Heart left ventricle (tissue), 16 donors: ENCODE data around the gene AP1M2. TPM values are rescaled to one million over a fixed set of nuclear protein-coding genes. Genes with fewer than 3 reads are reported as not detected.
A peak's percentile ranks its signal among the peaks of the same experiment; 100 is the strongest.

Source experiments
- ATAC-seq, 4 donors: fragments of 200-7000 bp; cut with Tn5 transposase; one replicate each; pipeline ENCODE4 v1.9.1; 2020 to 2022; ENCODE audit warnings: moderate library complexity in 4 of 4, mild to moderate bottlenecking in 3 of 4, moderate number of reproducible peaks in 1 of 4
- DNase-seq, 5 donors: peaks; one replicate each; pipeline ENCODE4 v3.0.0-alpha.2; 2020
- H3K27ac ChIP-seq, 12 donors: fragments of 200-600 bp; sonication (generic) in 4 of 12; one replicate each; pipeline versions ENCODE4 v1.5.0 to v1.8.0; 2016 to 2022; ENCODE audit warnings: mild to moderate bottlenecking in 2 of 12
- H3K27me3 ChIP-seq, 9 donors: fragments of 200-600 bp; sonication (generic) in 2 of 9; one replicate each; pipeline versions ENCODE4 v1.5.1 to v1.8.0; 2016 to 2022; ENCODE audit warnings: mild to moderate bottlenecking in 3 of 9
- H3K36me3 ChIP-seq, 9 donors: fragments of 200-600 bp; sonication (generic) in 2 of 9; one replicate each; pipeline versions ENCODE4 v1.5.0 to v1.8.0; 2018 to 2022; ENCODE audit warnings: mild to moderate bottlenecking in 2 of 9
- H3K4me1 ChIP-seq, 12 donors: fragments of 200-600 bp; sonication (generic) in 4 of 12; one replicate each; pipeline versions ENCODE4 v1.5.0 to v1.8.0; 2016 to 2022; ENCODE audit warnings: mild to moderate bottlenecking in 3 of 12
- H3K4me3 ChIP-seq, 12 donors: fragments of 200-600 bp; sonication (generic) in 4 of 12; one replicate each; pipeline versions ENCODE4 v1.5.0 to v1.8.0; 2017 to 2022; ENCODE audit warnings: mild to moderate bottlenecking in 9 of 12, moderate library complexity in 4 of 12
- H3K9me3 ChIP-seq, 12 donors: fragments of 200-600 bp; sonication (generic) in 4 of 12; one replicate each; pipeline versions ENCODE4 v1.5.0 to v1.8.0; 2016 to 2022; ENCODE audit warnings: mild to moderate bottlenecking in 1 of 12
- POLR2A ChIP-seq, 2 donors: fragments of 450-650 bp; IDR thresholded peaks; one replicate each; pipeline ENCODE4 v1.6.1; 2017; ENCODE audit warnings: antibody characterized with exemption in 2 of 2, mild to moderate bottlenecking in 2 of 2, moderate library complexity in 2 of 2
- WGBS, 4 donors: extraction: QIAGEN DNeasy Blood & Tissue Kit in 2 of 4; methylation state at CpG; one replicate each; pipeline versions ENCODE4 v1.1.5 to v1.1.7; 2013 to 2018; 5-methylcytosine and 5-hydroxymethylcytosine counted together
- intact Hi-C, 10 donors: fragments of 100-400 bp; cut with DNase I; formaldehyde crosslinking; loops; one replicate each; pipeline versions ENCODE4 v1.11.1 to v1.14.2; 2022
- polyA plus RNA-seq, 2 donors: library from polyadenylated mRNA; stranded (reverse); fragments of 200-250 nt; gene quantifications; one replicate each; pipeline ENCODE4 v1.2.3, GENCODE V29; 2013
- total RNA-seq, 9 donors: library from RNA; depleted of rRNA in 2 of 9; stranded (reverse); fragments of >200 nt in 2 of 9; fragmentation: NEBNext Ultra II Directional in 3 of 9; extraction: Animal tissue kit (Norgen Biotek cat#: 25700) in 3 of 9; gene quantifications; one replicate each; pipeline versions ENCODE4 v1.1.0 to v1.2.4, GENCODE V29; 2016 to 2023
- TF ChIP-seq, protein P1 (sequence below), 12 donors: fragments of 200-600 bp; sonication (generic) in 4 of 12; IDR thresholded peaks; one replicate each; pipeline versions ENCODE4 v1.5.0 to v1.8.0; 2018 to 2022; ENCODE audit warnings: antibody characterized with exemption in 12 of 12, mild to moderate bottlenecking in 5 of 12
- donor health status: ischemic (EF 13 %, LVEDD 7.1; RV severe dilation, severe dysfunction).
- donor health status: healthy with polysubstance abuse.
- donor health status: DM: no; HTN: yes; CAD: no.
- donor health status: DM: no; HTN: no; CAD: no.
- donor health status: ischemic (EF 25% LVEDD 6.9; RV normal size, moderate dysfunction).
- donor health status: ischemic (EF 25% LVEDD 5.7; RV mildly dilated, moderate dysfunction).
- donor health status: healthy.
- donor health status: DM: yes; HTN: yes; CAD: no.
- donor health status: ischemic (EF 35%, LVEDD 5.7; RV mildly dilated, moderate dysfunction).
- donor health status: nonischemic (EF 11% LVEDD 7.7; RV severe dilation, severe dysfunction).
- donor health status: DM: yes; HTN: yes; CAD: no.
- donor health status: PGD.
- donor health status: ischemic (EF 29% LVEDD 5.4; RV normal size, mild dysfunction).
- donor health status: nonischemic (EF 23%, LVEDD 6.1; RV moderate dilation, normal function).

Gene AP1M2
- total and polyA plus RNA-seq, 11 donors, result 3.6 TPM; not detected in 10

DNA sequence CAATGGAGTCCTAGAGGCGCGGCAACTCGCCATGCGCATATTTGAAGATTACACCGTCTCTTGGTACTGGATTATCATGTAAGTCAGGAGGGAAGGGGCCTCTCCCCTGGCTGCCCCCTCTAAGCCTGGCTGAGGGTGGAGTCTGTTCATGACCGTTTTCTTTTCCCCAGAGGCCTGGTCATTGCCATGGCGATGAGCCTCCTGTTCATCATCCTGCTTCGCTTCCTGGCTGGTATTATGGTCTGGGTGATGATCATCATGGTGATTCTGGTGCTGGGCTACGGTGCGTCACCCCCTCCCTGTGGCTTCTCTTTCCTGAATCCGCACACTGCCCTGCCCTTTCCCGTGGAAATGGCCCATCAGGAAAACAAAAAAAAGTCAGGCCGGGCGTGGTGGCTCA lies 44.8 kb upstream of the AP1M2 start:
- peaks cover 0 to 21% (median 0%) of the 10 kb centered on the region in 12 donors for H3K4me1 ChIP-seq
- no peak overlapping the region for H3K27ac ChIP-seq
- no peaks in the 10 kb centered on the region for H3K9me3 ChIP-seq
- DNase-seq (no peak), ATAC-seq (peak in 3 of 4 donors; percentile 25 to 49 (median 43))
- H3K27me3 ChIP-seq, result no peaks in the 10 kb centered on the region
- intact Hi-C loops, result no loop called here
- WGBS, 4 donors, result 71 to 84% (median 81%) methylated on average over 14 of the region's 14 CpGs
- H3K4me3 ChIP-seq, result no peak overlapping the region
- TF ChIP-seq, protein P1, sequence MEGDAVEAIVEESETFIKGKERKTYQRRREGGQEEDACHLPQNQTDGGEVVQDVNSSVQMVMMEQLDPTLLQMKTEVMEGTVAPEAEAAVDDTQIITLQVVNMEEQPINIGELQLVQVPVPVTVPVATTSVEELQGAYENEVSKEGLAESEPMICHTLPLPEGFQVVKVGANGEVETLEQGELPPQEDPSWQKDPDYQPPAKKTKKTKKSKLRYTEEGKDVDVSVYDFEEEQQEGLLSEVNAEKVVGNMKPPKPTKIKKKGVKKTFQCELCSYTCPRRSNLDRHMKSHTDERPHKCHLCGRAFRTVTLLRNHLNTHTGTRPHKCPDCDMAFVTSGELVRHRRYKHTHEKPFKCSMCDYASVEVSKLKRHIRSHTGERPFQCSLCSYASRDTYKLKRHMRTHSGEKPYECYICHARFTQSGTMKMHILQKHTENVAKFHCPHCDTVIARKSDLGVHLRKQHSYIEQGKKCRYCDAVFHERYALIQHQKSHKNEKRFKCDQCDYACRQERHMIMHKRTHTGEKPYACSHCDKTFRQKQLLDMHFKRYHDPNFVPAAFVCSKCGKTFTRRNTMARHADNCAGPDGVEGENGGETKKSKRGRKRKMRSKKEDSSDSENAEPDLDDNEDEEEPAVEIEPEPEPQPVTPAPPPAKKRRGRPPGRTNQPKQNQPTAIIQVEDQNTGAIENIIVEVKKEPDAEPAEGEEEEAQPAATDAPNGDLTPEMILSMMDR (IDR thresholded peaks at IDR 0.05), result no peak
- no peak for TF ChIP-seq POLR2A (IDR thresholded peaks at IDR 0.05)
- peaks cover 0 to 97% (median 90%) of the 10 kb centered on the region in 9 donors for H3K36me3 ChIP-seq

DNA sequence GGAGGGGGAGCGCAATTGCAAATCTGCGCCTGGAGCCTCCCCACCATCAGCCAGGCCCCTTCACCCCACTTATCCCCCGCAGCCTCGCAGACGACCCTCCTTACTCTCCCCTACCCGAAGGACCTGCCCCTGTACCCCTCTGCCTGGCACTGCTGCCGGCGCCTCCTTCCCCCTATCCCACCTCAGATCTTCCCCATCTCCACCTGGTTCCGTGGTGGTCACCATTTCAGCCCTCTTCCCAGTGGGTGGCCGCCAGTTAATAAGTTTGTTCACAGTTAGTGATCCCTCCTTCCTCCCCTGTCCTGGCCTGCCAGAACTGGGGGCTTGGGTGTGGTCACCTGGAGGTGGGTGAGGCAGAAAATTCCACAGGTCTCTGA lies 38.6 kb upstream of the AP1M2 start:
- ATAC-seq (peak in 1 of 4 donors; percentile 22), DNase-seq (no peak)
- Histone ChIP-seq H3K27ac (peak overlapping the region in 11 of 12 donors; percentile 63 to 94 (median 79)), H3K27me3 (no peaks in the 10 kb centered on the region), H3K4me3 (peak overlapping the region; percentile 41 to 83 (median 65)), H3K36me3 (peaks cover 0 to 42% (median 34%) of the 10 kb centered on the region in 9 donors), H3K9me3 (no peaks in the 10 kb centered on the region), H3K4me1 (peaks cover 0 to 30% (median 16%) of the 10 kb centered on the region in 12 donors)
- TF ChIP-seq POLR2A (IDR thresholded peaks at IDR 0.05), result no peak
- TF ChIP-seq, protein P1 (IDR thresholded peaks at IDR 0.05), result no peak
- WGBS, 4 donors, result 30 to 40% (median 36%) methylated on average over 10 of the region's 10 CpGs
- intact Hi-C loops, result loop anchor here in 1 of 10 donors (1.0 kb wide), 1 partner anchor 13 kb away; no protein-coding TSS in a partner anchor

DNA sequence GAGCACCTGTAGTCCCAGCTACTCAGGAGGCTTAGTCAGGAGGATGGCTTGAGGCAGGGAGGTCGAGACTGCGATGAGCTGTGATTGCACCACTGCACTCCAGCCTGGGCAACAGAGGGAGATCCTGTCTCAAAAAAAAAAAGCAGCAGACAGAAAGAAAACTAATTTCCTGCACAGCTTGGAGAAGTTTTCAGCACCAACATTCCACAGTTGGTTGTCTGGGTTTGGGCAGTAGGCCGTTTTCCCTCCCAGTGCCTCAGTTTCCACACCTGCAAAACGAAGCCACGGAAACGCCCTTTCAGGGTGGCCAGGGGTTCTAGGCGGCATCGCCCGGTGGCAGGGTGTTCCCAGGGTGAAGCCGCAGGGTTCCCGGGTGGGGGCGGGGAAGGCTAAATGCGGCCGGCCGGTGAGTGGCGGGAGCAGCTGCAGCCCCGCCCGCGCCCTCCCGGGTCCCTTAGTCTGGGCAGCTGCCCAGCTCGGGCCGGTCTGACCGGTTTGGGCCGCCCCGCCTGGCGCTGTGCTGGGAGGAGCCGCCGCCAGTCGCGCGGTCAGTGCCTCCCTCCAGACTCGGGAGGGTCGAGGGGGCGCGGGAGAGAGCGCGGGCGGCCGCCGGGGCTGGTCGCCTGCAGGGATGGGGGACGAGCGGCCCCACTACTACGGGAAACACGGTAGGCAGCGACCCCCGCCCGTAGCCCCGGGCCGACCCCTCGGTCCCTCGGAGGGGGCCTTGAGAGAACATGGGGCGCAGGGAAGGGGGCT lies 38.1 kb upstream of the AP1M2 start, which contains the start of gene SLC44A2:
Gene SLC44A2, plus strand, starts transcription at position 551 of the 759 bp plus-strand sequence. Its CDS starts 81 bp downstream, at position 632.
- 3 to 15% (median 8%) methylated on average over 13 to 53 of the region's 53 CpGs for WGBS, 4 donors
- TF ChIP-seq POLR2A (IDR thresholded peaks at IDR 0.05), result peak in 1 of 2 donors; percentile 48
- TF ChIP-seq, protein P1 (IDR thresholded peaks at IDR 0.05), result no peak
- intact Hi-C loops, result loop anchor here in 1 of 10 donors (1.0 kb wide), 1 partner anchor 13 kb away; no protein-coding TSS in a partner anchor
- DNase-seq, result peak; percentile 87 to 89 (median 89)
- Histone ChIP-seq H3K27me3 (no peaks in the 10 kb centered on the region), H3K9me3 (no peaks in the 10 kb centered on the region), H3K4me3 (peak within 1 kb of the TSS; percentile 41 to 83 (median 65)), H3K36me3 (peaks cover 0 to 37% (median 28%) of the 10 kb centered on the region in 9 donors), H3K27ac (peak within 1 kb of the TSS in 11 of 12 donors; percentile 63 to 94 (median 79)), H3K4me1 (peaks cover 0 to 30% (median 16%) of the 10 kb centered on the region in 12 donors)
- ATAC-seq, result peak; percentile 95 to 99 (median 98)

DNA sequence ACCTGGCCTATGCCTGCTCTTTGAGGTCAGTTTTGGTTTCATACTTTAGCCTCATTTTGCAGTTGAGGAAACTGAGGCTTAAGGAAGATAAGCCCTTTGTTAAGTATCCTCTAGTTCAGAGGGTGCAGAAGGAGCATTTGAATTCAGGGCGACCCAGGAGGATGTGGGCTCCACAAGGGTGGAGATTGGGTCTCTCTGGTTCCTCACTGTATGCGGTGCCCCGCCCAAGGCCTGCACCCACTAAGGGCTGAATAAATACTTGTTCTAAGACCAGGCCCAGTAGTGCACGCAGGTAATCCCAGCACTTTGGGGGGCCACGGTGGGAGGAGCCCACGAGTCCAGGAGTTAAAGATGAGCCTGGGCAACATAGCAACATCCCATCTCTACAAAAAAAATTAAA lies 37.5 kb upstream of the AP1M2 start:
- WGBS, 4 donors, result 80 to 83% (median 82%) methylated on average over 5 to 6 of the region's 6 CpGs
- no peak for DNase-seq
- peaks cover 0 to 31% (median 22%) of the 10 kb centered on the region in 9 donors for H3K36me3 ChIP-seq
- H3K4me3 ChIP-seq, result peak overlapping the region in 10 of 12 donors; percentile 56 to 83 (median 66)
- intact Hi-C loops, result no loop called here
- H3K27me3 ChIP-seq, result no peaks in the 10 kb centered on the region
- peaks cover 0 to 30% (median 16%) of the 10 kb centered on the region in 12 donors for H3K4me1 ChIP-seq
- no peak for ATAC-seq
- H3K27ac ChIP-seq, result peak overlapping the region in 8 of 12 donors; percentile 63 to 94 (median 78)
- no peaks in the 10 kb centered on the region for H3K9me3 ChIP-seq
- TF ChIP-seq POLR2A (IDR thresholded peaks at IDR 0.05), result no peak
- TF ChIP-seq, protein P1 (IDR thresholded peaks at IDR 0.05), result no peak
